ENCODE data around the gene MAP4K3.
A peak's percentile ranks its signal among the peaks of the same experiment; 100 is the strongest.
"Not testable (repeated sequence)": the region's sequence is repeated elsewhere in the genome, so short reads cannot be mapped to it uniquely, and the experiment has no call there.

MAP4K3 gene

DNA sequence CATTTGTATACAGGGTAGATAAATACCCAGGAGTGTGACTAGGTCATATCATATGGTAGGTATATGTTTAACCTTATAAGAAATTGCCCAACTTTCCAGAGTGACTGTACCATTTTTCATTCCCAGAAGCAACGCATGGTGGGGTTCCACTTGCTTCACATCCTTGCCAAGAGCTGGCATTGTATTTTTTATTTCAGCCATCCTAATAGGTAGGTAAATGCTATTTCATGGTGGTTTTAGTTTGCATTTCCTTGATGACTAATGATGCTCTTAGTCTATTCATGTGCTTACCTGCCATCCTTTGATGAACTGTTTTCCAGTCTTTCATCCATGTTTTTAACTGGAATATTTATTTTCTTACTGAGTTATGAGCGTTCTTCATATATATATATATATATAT, 51.9 kb downstream of the MAP4K3 start:
- no peak for TF ChIP-seq ZNF565 (CRISPR knock-in tag; conservative IDR thresholded peaks at IDR 0.05; ENCODE audit: low read depth)
- ATAC-seq: no peak

DNA sequence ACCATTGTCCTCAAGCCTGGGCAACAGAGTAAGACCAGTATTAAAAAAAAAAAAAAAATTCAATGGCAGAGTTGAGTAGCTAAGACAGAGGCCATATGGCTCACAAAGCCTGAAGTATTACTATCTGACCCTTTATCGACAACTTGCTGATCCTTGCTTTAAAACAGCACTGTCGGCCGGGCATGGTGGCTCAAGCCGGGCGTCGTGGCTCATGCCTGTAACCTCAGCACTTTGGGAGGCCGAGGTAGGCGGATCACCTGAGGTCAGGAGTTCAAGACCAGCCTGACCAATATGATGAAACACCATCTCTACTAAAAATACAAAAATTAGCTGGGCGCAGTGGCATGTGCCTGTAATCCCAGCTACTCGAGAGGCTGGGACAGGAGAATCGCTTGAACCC, 53.0 kb downstream of the MAP4K3 start:
- ATAC-seq: not testable (repeated sequence)

DNA sequence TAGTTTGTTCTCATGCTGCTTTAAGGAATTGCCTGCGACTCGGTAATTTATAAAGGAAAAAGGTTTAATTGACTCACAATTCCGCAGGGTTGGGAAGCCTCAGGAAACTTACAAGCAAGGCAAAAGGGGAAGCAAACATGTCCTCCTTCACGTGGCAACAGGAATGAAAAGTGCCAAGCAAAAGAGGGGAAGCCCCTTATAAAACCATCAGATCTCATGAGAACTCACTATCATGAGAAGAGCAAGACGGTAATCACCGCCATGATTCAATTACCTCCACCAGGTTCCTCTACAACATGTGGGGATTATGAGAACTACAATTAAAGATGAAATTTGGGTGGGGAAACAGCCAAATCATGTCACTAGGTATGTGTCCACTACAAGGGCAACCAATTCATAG, 53.9 kb downstream of the MAP4K3 start:
- no peak for ATAC-seq
- TF ChIP-seq ZNF8 (CRISPR knock-in tag; IDR thresholded peaks at IDR 0.05) (no peak), ZNF565 (CRISPR knock-in tag; conservative IDR thresholded peaks at IDR 0.05; ENCODE audit: low read depth) (no peak), RARB (CRISPR knock-in tag; IDR thresholded peaks at IDR 0.05) (no peak), PPARA (CRISPR knock-in tag; IDR thresholded peaks at IDR 0.05; ENCODE audit: borderline replicate concordance) (no peak), BACH2 (CRISPR knock-in tag; IDR thresholded peaks at IDR 0.05; ENCODE audit: borderline replicate concordance) (no peak), TOX (CRISPR knock-in tag; IDR thresholded peaks at IDR 0.05; ENCODE audit: borderline replicate concordance) (no peak)
- TF ChIP-seq, protein P1, sequence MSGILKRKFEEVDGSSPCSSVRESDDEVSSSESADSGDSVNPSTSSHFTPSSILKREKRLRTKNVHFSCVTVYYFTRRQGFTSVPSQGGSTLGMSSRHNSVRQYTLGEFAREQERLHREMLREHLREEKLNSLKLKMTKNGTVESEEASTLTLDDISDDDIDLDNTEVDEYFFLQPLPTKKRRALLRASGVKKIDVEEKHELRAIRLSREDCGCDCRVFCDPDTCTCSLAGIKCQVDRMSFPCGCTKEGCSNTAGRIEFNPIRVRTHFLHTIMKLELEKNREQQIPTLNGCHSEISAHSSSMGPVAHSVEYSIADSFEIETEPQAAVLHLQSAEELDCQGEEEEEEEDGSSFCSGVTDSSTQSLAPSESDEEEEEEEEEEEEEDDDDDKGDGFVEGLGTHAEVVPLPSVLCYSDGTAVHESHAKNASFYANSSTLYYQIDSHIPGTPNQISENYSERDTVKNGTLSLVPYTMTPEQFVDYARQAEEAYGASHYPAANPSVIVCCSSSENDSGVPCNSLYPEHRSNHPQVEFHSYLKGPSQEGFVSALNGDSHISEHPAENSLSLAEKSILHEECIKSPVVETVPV (CRISPR knock-in tag; IDR thresholded peaks at IDR 0.05): no peak

DNA sequence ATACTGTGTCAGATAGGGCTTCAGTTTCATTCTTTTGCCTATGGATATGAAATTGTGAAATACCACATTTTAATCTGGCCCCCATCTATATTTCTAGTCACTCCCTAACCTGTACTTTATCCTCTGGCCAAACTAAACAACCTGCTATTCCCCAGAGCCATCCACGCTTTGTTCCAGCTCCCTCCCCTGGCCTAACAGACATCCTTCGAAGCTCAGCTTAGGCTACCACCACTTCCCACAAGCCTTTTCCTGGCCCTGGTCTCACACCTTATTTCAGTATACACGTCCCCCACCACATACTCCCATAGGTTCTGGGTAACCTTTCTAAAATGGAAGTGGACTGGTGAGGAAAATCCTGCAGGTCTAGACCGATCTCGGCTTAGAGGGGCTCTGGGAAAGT, 55.4 kb downstream of the MAP4K3 start:
- TF ChIP-seq, protein P2, sequence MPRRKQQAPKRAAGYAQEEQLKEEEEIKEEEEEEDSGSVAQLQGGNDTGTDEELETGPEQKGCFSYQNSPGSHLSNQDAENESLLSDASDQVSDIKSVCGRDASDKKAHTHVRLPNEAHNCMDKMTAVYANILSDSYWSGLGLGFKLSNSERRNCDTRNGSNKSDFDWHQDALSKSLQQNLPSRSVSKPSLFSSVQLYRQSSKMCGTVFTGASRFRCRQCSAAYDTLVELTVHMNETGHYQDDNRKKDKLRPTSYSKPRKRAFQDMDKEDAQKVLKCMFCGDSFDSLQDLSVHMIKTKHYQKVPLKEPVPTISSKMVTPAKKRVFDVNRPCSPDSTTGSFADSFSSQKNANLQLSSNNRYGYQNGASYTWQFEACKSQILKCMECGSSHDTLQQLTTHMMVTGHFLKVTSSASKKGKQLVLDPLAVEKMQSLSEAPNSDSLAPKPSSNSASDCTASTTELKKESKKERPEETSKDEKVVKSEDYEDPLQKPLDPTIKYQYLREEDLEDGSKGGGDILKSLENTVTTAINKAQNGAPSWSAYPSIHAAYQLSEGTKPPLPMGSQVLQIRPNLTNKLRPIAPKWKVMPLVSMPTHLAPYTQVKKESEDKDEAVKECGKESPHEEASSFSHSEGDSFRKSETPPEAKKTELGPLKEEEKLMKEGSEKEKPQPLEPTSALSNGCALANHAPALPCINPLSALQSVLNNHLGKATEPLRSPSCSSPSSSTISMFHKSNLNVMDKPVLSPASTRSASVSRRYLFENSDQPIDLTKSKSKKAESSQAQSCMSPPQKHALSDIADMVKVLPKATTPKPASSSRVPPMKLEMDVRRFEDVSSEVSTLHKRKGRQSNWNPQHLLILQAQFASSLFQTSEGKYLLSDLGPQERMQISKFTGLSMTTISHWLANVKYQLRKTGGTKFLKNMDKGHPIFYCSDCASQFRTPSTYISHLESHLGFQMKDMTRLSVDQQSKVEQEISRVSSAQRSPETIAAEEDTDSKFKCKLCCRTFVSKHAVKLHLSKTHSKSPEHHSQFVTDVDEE (CRISPR knock-in tag; IDR thresholded peaks at IDR 0.05): no peak
- ATAC-seq: 0 out of 3 replicates have a peak, but pooled peaks have one; percentile 10

DNA sequence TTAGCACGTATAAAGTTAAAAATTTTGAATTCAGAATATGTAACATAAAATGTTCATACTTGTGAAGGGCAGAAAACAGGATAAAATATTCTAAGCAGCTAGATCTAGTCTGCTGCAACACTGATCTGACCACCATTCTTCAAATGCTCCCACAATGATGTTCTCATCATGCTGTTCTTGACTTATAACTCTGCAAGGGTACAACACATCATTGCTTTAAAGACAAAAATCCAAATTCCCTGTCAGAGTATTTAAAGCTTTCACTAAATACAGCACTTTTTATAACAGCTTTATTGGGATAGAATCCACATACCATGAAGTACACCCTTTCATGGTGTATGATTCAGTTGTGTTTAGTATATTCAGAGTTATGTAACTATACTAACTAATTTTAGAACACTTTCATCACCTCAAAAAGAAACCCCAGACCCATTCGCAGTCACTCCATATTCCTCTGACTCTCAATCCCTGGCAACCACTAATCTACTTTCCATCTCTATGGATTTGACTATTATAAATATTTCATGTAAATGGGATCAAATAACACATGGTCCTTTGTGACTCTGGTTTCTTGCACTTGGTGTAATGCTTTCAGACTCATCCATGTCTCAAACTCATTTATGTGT, 56.4 kb downstream of the MAP4K3 start:
- ATAC-seq: peak; percentile 67
- TF ChIP-seq ISL1 (CRISPR knock-in tag; IDR thresholded peaks at IDR 0.05) (no peak), ZFP3 (CRISPR knock-in tag; IDR thresholded peaks at IDR 0.05) (no peak), RARB (CRISPR knock-in tag; IDR thresholded peaks at IDR 0.05) (no peak), ARNTL (CRISPR knock-in tag; IDR thresholded peaks at IDR 0.05; ENCODE audit: borderline replicate concordance, low read depth) (no peak), ZC3H10 (CRISPR knock-in tag; IDR thresholded peaks at IDR 0.05) (no peak), ZFP30 (CRISPR knock-in tag; IDR thresholded peaks at IDR 0.05) (no peak), GLIS3 (CRISPR knock-in tag; IDR thresholded peaks at IDR 0.05) (no peak), PPARA (CRISPR knock-in tag; IDR thresholded peaks at IDR 0.05; ENCODE audit: borderline replicate concordance) (no peak), ZNF70 (CRISPR knock-in tag; IDR thresholded peaks at IDR 0.05) (no peak), BACH2 (CRISPR knock-in tag; IDR thresholded peaks at IDR 0.05; ENCODE audit: borderline replicate concordance) (no peak), ESRRG (CRISPR knock-in tag; IDR thresholded peaks at IDR 0.05) (no peak), SNAI2 (CRISPR knock-in tag; IDR thresholded peaks at IDR 0.05) (no peak), TCF4 (CRISPR knock-in tag; IDR thresholded peaks at IDR 0.05; ENCODE audit: borderline replicate concordance) (no peak), ZNF8 (CRISPR knock-in tag; IDR thresholded peaks at IDR 0.05) (no peak), TOX (CRISPR knock-in tag; IDR thresholded peaks at IDR 0.05; ENCODE audit: borderline replicate concordance) (no peak)
- TF ChIP-seq, protein P3, sequence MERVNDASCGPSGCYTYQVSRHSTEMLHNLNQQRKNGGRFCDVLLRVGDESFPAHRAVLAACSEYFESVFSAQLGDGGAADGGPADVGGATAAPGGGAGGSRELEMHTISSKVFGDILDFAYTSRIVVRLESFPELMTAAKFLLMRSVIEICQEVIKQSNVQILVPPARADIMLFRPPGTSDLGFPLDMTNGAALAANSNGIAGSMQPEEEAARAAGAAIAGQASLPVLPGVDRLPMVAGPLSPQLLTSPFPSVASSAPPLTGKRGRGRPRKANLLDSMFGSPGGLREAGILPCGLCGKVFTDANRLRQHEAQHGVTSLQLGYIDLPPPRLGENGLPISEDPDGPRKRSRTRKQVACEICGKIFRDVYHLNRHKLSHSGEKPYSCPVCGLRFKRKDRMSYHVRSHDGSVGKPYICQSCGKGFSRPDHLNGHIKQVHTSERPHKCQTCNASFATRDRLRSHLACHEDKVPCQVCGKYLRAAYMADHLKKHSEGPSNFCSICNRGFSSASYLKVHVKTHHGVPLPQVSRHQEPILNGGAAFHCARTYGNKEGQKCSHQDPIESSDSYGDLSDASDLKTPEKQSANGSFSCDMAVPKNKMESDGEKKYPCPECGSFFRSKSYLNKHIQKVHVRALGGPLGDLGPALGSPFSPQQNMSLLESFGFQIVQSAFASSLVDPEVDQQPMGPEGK (CRISPR knock-in tag; IDR thresholded peaks at IDR 0.05; ENCODE audit: borderline replicate concordance): no peak
- TF ChIP-seq, protein P2 (CRISPR knock-in tag; IDR thresholded peaks at IDR 0.05): no peak
- TF ChIP-seq, protein P4, sequence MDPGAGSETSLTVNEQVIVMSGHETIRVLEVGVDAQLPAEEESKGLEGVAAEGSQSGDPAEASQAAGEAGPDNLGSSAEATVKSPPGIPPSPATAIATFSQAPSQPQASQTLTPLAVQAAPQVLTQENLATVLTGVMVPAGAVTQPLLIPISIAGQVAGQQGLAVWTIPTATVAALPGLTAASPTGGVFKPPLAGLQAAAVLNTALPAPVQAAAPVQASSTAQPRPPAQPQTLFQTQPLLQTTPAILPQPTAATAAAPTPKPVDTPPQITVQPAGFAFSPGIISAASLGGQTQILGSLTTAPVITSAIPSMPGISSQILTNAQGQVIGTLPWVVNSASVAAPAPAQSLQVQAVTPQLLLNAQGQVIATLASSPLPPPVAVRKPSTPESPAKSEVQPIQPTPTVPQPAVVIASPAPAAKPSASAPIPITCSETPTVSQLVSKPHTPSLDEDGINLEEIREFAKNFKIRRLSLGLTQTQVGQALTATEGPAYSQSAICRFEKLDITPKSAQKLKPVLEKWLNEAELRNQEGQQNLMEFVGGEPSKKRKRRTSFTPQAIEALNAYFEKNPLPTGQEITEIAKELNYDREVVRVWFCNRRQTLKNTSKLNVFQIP (CRISPR knock-in tag; IDR thresholded peaks at IDR 0.05; ENCODE audit: borderline replicate concordance, low read depth): no peak
- TF ChIP-seq, protein P1 (CRISPR knock-in tag; IDR thresholded peaks at IDR 0.05): no peak
